HCT116 (cell line): ENCODE measurements around the gene ASB10. TPM values are rescaled to one million over a fixed set of nuclear protein-coding genes. Genes with fewer than 3 reads are reported as not detected.

Source experiments
- ATAC-seq: fragments of 200-7000 bp; cut with Tn5 transposase; 2 replicates; pipeline ENCODE4 v1.9.1; 2020; ENCODE audit warnings: mild to moderate bottlenecking, moderate library complexity
- BruUV-seq: library from RNA; stranded (reverse); fragments of 400-500 nt; replicated peaks from 2 replicates; lab custom pipeline; 2021; lab: Mats Ljungman, UMichigan
- CTCF ChIA-PET: fragments of 300-600 bp; sonication (Branson Sonifier 250); formaldehyde crosslinking; loops from one replicate; lab custom pipeline; 2021; ENCODE audit warnings: antibody characterized with exemption; lab: Charles Lee
- POLR2A ChIA-PET: fragments of 300-600, 350-600 bp; sonication (Branson Sonifier 250); formaldehyde crosslinking; loops from one replicate; lab custom pipeline; 2021; ENCODE audit warnings: antibody characterized with exemption; lab: Charles Lee
- RAD21 ChIA-PET, 2 experiments: fragments of 300-600 bp; sonication (Branson Sonifier 250); formaldehyde crosslinking; loops; one replicate each; lab custom pipeline; 2023; ENCODE audit warnings: low total read pairs in 2 of 2; ENCODE audit not compliant: uncharacterized antibody in 2 of 2, unreplicated experiment in 2 of 2, low non-redundant PET in 1 of 2; lab: Charles Lee
- DNase-seq: peaks from one replicate; pipeline ENCODE4 v3.0.0-alpha.2; 2010; ENCODE audit warnings: low read depth, low spot score
- H2AFZ ChIP-seq: fragments of 200-600 bp; shearing (Covaris generic), sonication (generic); 2 replicates; pipeline ENCODE4 v1.6.1; 2017; ENCODE audit warnings: low read depth, mixed run types, mixed read lengths, antibody characterized with exemption, low read length; ENCODE audit not compliant: poor library complexity, severe bottlenecking
- H3K27ac ChIP-seq: 2 replicates; pipeline ENCODE4 v1.5.1; 2012; ENCODE audit warnings: low read depth, low read length
- H3K27me3 ChIP-seq: fragments of 200-600 bp; sonication (generic); 2 replicates; pipeline ENCODE4 v1.6.1; 2016; ENCODE audit warnings: mixed run types, low read length, mixed read lengths; ENCODE audit not compliant: insufficient read depth
- H3K36me3 ChIP-seq, 2 experiments: fragments of 200-500 bp in 1 of 2; fragments of 200-600 bp in 1 of 2; sonication (Bioruptor generic) in 1 of 2; sonication (generic) in 1 of 2; 2 replicates each; pipeline versions ENCODE4 v1.5.1 to v1.6.1; 2014 to 2016; ENCODE audit warnings: low read length in 2 of 2, inconsistent platforms in 1 of 2, mixed read lengths in 1 of 2, mixed run types in 1 of 2; ENCODE audit not compliant: insufficient read depth in 2 of 2, control insufficient read depth in 1 of 2
- H3K4me1 ChIP-seq, 2 experiments: fragments of 200-600 bp in 1 of 2; sonication (generic) in 1 of 2; 2 replicates each; pipeline versions ENCODE4 v1.5.1 to v1.6.1; 2012 to 2017; ENCODE audit warnings: low read length in 2 of 2, inconsistent platforms in 1 of 2, mild to moderate bottlenecking in 1 of 2, mixed read lengths in 1 of 2, mixed run types in 1 of 2, moderate library complexity in 1 of 2; ENCODE audit not compliant: insufficient read depth in 2 of 2, control insufficient read depth in 1 of 2
- H3K4me2 ChIP-seq: fragments of 200-600 bp; sonication (generic); 2 replicates; pipeline ENCODE4 v1.6.1; 2017; ENCODE audit warnings: mixed run types, low read length, mixed read lengths
- H3K4me3 ChIP-seq, 2 experiments: fragments of 200-600 bp in 1 of 2; sonication (generic) in 1 of 2; replicated peaks in 1 of 2; 2 replicates each; pipeline ENCODE4 v1.5.1; 2011 to 2016; ENCODE audit warnings: low read length in 2 of 2, control low read depth in 1 of 2, low read depth in 1 of 2, mild to moderate bottlenecking in 1 of 2, mixed read lengths in 1 of 2, mixed run types in 1 of 2
- H3K79me2 ChIP-seq: fragments of 200-600 bp; sonication (generic); 2 replicates; pipeline ENCODE4 v1.6.1; 2017; ENCODE audit warnings: mild to moderate bottlenecking, mixed run types, low read length, moderate library complexity, mixed read lengths; ENCODE audit not compliant: insufficient read depth
- H3K9ac ChIP-seq: fragments of 200-600 bp; sonication (generic); 2 replicates; pipeline ENCODE4 v1.6.1; 2016; ENCODE audit warnings: low read length, mixed read lengths
- H3K9me2 ChIP-seq: fragments of 200-600 bp; sonication (generic), shearing (Covaris generic); 2 replicates; pipeline ENCODE4 v1.6.1; 2017; ENCODE audit warnings: mixed run types, mild to moderate bottlenecking, moderate library complexity; ENCODE audit not compliant: insufficient read depth
- H3K9me3 ChIP-seq, 2 experiments: fragments of 200-500 bp in 1 of 2; fragments of 200-600 bp in 1 of 2; sonication (Bioruptor generic) in 1 of 2; sonication (generic) in 1 of 2; 2 replicates each; pipeline ENCODE4 v1.6.1; 2014 to 2017; ENCODE audit warnings: low read length in 2 of 2, mixed read lengths in 2 of 2, inconsistent platforms in 1 of 2, low read depth in 1 of 2, mild to moderate bottlenecking in 1 of 2, mixed run types in 1 of 2, moderate library complexity in 1 of 2; ENCODE audit not compliant: control insufficient read depth in 1 of 2, insufficient read depth in 1 of 2
- H4K20me1 ChIP-seq: fragments of 200-600 bp; sonication (generic), shearing (Covaris generic); 2 replicates; pipeline ENCODE4 v1.6.1; 2017; ENCODE audit warnings: mixed run types, mild to moderate bottlenecking, moderate library complexity; ENCODE audit not compliant: insufficient read depth
- CEBPB ChIP-seq: IDR thresholded peaks from 2 replicates; pipeline ENCODE4 v1.6.1; 2012; ENCODE audit warnings: low read depth
- EGR1 ChIP-seq: IDR thresholded peaks from 2 replicates; pipeline ENCODE4 v1.6.1; 2012; ENCODE audit warnings: low read depth
- ELF1 ChIP-seq: IDR thresholded peaks from 2 replicates; pipeline ENCODE4 v1.6.1; 2012; ENCODE audit warnings: low read depth, borderline replicate concordance
- EZH2 ChIP-seq: fragments of 200-600 bp; sonication (generic); IDR thresholded peaks from 2 replicates; pipeline ENCODE4 v1.6.1; 2017; ENCODE audit warnings: antibody characterized with exemption, mixed run types
- EZH2phosphoT487 ChIP-seq: fragments of 200-600 bp; IDR thresholded peaks from 2 replicates; pipeline ENCODE4 v1.6.1; 2018; ENCODE audit warnings: antibody characterized with exemption, borderline replicate concordance
- FOSL1 ChIP-seq: IDR thresholded peaks from 2 replicates; pipeline ENCODE4 v1.6.1; 2012; ENCODE audit warnings: low read depth
- JUND ChIP-seq: IDR thresholded peaks from 2 replicates; pipeline ENCODE4 v1.6.1; 2012
- POLR2A ChIP-seq: IDR thresholded peaks from 2 replicates; pipeline ENCODE4 v1.7.0; 2011; ENCODE audit warnings: borderline replicate concordance; ENCODE audit not compliant: insufficient read depth, insufficient read length; ENCODE audit errors: extremely low read depth
- POLR2AphosphoS5 ChIP-seq: IDR thresholded peaks from 2 replicates; pipeline ENCODE4 v1.6.1; 2011; ENCODE audit warnings: mild to moderate bottlenecking, low read depth, low read length, moderate library complexity
- RAD21 ChIP-seq: IDR thresholded peaks from 2 replicates; pipeline ENCODE4 v1.6.1; 2012; ENCODE audit warnings: low read depth, mild to moderate bottlenecking
- SIN3A ChIP-seq: IDR thresholded peaks from 2 replicates; pipeline ENCODE4 v1.6.1; 2012; ENCODE audit warnings: low read depth
- TCF7L2 ChIP-seq: IDR thresholded peaks from 2 replicates; pipeline ENCODE4 v1.7.0; 2011; ENCODE audit warnings: borderline replicate concordance, inconsistent platforms; ENCODE audit not compliant: insufficient read depth, insufficient read length; ENCODE audit errors: extremely low read depth
- YY1 ChIP-seq: IDR thresholded peaks from 2 replicates; pipeline ENCODE4 v1.6.1; 2011; ENCODE audit warnings: low read length, low read depth, moderate library complexity, mild to moderate bottlenecking; ENCODE audit not compliant: insufficient replicate concordance; ENCODE audit errors: extremely low read depth
- ZFX ChIP-seq: fragments of 450-650 bp; IDR thresholded peaks from 2 replicates; pipeline ENCODE4 v1.6.1; 2017
- intact Hi-C: fragments of 100-400 bp; cut with micrococcal nuclease; formaldehyde crosslinking; loops from 2 replicates; pipeline ENCODE4 v1.10.0; 2022
- total RNA-seq: library from RNA; stranded (reverse); gene quantifications from one replicate; pipeline ENCODE4 v1.2.1, GENCODE V29; 2021; ENCODE audit not compliant: unreplicated experiment
- TF ChIP-seq, protein P1 (sequence below): IDR thresholded peaks from 2 replicates; pipeline ENCODE4 v1.6.1; 2012

The ASB10 gene
- total RNA-seq, 1 experiment from 2014 or later: not detected

DNA sequence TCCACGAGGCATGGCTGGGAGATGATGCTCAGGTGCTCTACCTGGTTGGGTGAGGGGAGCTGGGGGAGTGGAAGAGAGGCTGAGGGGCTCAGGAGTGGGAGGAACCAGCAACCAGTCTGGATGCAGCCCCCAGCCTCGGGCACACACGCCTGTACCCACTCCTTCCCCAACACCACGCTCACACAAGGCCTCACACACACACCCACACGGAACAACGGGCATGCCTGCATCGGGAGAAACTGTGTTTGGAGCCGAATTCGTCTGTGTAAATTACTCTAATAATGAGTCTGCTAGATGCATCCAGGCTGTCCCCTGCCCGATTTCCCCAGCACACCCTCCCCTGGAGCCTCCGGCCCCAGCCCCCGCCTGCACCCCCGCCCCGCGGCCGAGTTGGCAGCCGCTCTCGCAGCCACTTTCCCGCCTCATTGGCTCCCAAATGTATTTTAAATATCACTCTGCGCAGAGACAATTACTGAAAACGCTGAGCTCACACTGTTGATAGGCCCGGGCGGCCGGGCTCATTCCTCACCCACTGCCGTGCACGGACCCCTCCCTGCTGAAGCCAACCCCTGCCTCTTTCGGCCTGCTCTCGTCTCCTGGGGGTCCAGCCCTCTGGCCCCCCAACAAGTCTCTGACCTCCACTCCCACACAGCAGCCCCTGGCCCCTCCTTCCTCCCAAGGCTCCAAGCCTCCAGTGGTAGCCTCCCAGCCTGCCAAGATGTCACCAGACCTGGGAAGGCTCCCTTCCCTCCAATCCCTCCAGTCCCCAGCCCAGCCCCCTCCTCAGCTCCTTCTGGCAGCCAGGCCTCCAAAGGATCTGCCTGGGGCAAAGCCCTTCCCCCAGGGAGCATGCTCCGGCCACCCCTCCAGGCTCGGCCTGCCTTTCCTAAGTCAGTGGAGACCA is 12.1 kb upstream of the ASB10 start:
- Histone ChIP-seq H3K9me3 (no peaks in the 10 kb centered on the region), H3K4me2 (no peak overlapping the region), H3K4me1 (no peaks in the 10 kb centered on the region), H3K79me2 (no peaks in the 10 kb centered on the region), H4K20me1 (no peaks in the 10 kb centered on the region), H3K27me3 (peaks cover 23% of the 10 kb centered on the region; the same call in 1 of the 2 replicates), H3K9me2 (no peaks in the 10 kb centered on the region), H3K9ac (no peak overlapping the region), H3K4me3 (no peak overlapping the region), H3K36me3 (no peaks in the 10 kb centered on the region), H2AFZ (no peak overlapping the region), H3K27ac (no peak overlapping the region)
- CTCF ChIA-PET: no interaction called here
- RAD21 ChIA-PET: no interaction called here
- DNase-seq (no peak), ATAC-seq (no peak)
- POLR2A ChIA-PET: no interaction called here
- TF ChIP-seq ZFX (no peak), FOSL1 (no peak), RAD21 (no peak), JUND (no peak), EGR1 (no peak), CEBPB (no peak), POLR2A (no peak), POLR2AphosphoS5 (no peak), EZH2 (no peak), EZH2phosphoT487 (no peak), SIN3A (no peak), TCF7L2 (no peak), YY1 (no peak), ELF1 (no peak)
- TF ChIP-seq, protein P1, sequence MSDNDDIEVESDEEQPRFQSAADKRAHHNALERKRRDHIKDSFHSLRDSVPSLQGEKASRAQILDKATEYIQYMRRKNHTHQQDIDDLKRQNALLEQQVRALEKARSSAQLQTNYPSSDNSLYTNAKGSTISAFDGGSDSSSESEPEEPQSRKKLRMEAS: no peak
- no TSS peak for BruUV-seq
- intact Hi-C loops: no loop called here
